Measurements from ENCODE around the gene NHSL1.

The NHSL1 gene

DNA sequence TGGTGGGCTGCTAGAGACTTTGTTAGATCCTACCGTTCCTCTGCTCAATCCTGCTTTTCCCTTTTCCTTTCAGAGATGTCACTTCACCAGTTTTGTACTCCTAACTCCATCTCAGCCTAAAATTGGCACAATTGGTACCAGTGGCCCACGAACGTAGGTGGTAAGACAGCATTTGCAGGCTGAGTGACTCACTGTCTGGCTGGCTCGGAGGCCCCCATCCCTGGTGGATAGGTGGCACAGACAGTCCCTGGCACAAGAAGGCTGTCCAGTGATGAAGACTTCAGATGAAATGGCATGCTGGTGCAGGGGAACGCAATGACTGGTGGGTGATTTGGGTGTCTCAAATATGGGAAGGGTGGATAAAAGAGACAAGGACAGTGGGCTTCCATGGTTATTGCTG is 84.2 kb downstream of the NHSL1 start:
- Mint-ChIP-seq H3K9me3 (no peaks in the 10 kb centered on the region), H3K27ac (no peak overlapping the region), H3K27me3 (no peaks in the 10 kb centered on the region), H3K4me3 (no peak overlapping the region), H3K4me1 (no peaks in the 10 kb centered on the region), H3K36me3 (peaks cover 47% of the 10 kb centered on the region)
- DNase-seq (ENCODE audit: low spot score in 2 of 2): no peak
- no peak for ATAC-seq (ENCODE audit: low read depth)

- Mint-ChIP-seq H3K36me3 (peaks cover 50% of the 10 kb centered on the region), H3K9me3 (no peaks in the 10 kb centered on the region), H3K27ac (no peak overlapping the region), H3K27me3 (no peaks in the 10 kb centered on the region), H3K4me3 (no peak overlapping the region), H3K4me1 (peaks cover 14% of the 10 kb centered on the region)
- ATAC-seq (ENCODE audit: low read depth): no peak
- DNase-seq (ENCODE audit: low spot score in 2 of 2): no peak
Measured at GRCh38 chr6:138410972-138411880, 88.1 kb downstream of the NHSL1 start.

- Mint-ChIP-seq H3K27me3 (no peaks in the 10 kb centered on the region), H3K4me3 (no peak overlapping the region), H3K27ac (no peak overlapping the region), H3K36me3 (peaks cover 48% of the 10 kb centered on the region), H3K4me1 (peaks cover 17% of the 10 kb centered on the region), H3K9me3 (no peaks in the 10 kb centered on the region)
- no peak for DNase-seq (ENCODE audit: low spot score in 2 of 2)
- ATAC-seq (ENCODE audit: low read depth): no peak
Measured at GRCh38 chr6:138410048-138410735, 89.1 kb downstream of the NHSL1 start.

GRCh38 chr6:138406443-138406842 is 92.9 kb downstream of the NHSL1 start:
- H3K27ac Mint-ChIP-seq: no peak overlapping the region
- H3K4me3 Mint-ChIP-seq: no peak overlapping the region
- H3K27me3 Mint-ChIP-seq: no peaks in the 10 kb centered on the region
- ATAC-seq (ENCODE audit: low read depth) (no peak), DNase-seq (ENCODE audit: low spot score in 2 of 2) (no peak)
- no peaks in the 10 kb centered on the region for H3K9me3 Mint-ChIP-seq
- peaks cover 35% of the 10 kb centered on the region for H3K36me3 Mint-ChIP-seq
- peaks cover 27% of the 10 kb centered on the region for H3K4me1 Mint-ChIP-seq

DNA sequence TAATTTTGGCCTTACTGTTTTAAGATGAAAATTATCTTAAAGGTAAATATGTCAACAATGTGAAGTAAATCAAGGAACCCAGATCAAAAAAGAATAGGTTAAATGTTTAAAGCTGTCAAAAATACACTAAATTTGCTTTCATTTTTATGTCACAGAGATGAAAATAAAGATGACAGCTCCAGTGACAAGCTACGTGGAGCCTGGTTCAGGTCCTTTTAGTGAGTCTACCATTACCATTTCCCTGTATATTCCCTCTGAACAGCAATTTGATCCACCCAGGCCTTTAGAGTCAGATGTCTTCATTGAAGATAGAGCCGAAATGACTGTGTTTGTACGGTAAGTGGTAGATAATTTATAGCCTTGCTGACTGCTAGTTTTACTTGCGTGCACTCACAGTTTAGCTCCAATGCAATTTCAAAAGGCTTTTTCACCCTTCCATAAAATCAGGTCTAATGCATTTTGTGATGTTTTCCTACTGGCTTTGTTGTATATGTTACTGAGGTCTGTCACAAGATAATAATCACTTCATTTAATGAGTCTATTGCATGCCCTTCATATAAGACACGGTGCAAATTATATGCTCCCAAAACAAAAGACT is 93.4 kb downstream of the NHSL1 start:
- ATAC-seq (ENCODE audit: low read depth) (no peak), DNase-seq (ENCODE audit: low spot score in 2 of 2) (no peak)
- Mint-ChIP-seq H3K36me3 (peaks cover 31% of the 10 kb centered on the region), H3K27me3 (no peaks in the 10 kb centered on the region), H3K27ac (no peak overlapping the region), H3K4me1 (peaks cover 27% of the 10 kb centered on the region), H3K9me3 (no peaks in the 10 kb centered on the region), H3K4me3 (peak overlapping the region; percentile 44)

GRCh38 chr6:138404666-138405337 is 94.5 kb downstream of the NHSL1 start:
- Mint-ChIP-seq H3K27me3 (no peaks in the 10 kb centered on the region), H3K9me3 (no peaks in the 10 kb centered on the region), H3K36me3 (peaks cover 24% of the 10 kb centered on the region), H3K27ac (peak overlapping the region; percentile 86), H3K4me1 (peaks cover 27% of the 10 kb centered on the region), H3K4me3 (peak overlapping the region; percentile 87)
- DNase-seq (ENCODE audit: low spot score in 2 of 2): peak in 1 of 2 donors; percentile 25
- peak; percentile 16 for ATAC-seq (ENCODE audit: low read depth)

DNA sequence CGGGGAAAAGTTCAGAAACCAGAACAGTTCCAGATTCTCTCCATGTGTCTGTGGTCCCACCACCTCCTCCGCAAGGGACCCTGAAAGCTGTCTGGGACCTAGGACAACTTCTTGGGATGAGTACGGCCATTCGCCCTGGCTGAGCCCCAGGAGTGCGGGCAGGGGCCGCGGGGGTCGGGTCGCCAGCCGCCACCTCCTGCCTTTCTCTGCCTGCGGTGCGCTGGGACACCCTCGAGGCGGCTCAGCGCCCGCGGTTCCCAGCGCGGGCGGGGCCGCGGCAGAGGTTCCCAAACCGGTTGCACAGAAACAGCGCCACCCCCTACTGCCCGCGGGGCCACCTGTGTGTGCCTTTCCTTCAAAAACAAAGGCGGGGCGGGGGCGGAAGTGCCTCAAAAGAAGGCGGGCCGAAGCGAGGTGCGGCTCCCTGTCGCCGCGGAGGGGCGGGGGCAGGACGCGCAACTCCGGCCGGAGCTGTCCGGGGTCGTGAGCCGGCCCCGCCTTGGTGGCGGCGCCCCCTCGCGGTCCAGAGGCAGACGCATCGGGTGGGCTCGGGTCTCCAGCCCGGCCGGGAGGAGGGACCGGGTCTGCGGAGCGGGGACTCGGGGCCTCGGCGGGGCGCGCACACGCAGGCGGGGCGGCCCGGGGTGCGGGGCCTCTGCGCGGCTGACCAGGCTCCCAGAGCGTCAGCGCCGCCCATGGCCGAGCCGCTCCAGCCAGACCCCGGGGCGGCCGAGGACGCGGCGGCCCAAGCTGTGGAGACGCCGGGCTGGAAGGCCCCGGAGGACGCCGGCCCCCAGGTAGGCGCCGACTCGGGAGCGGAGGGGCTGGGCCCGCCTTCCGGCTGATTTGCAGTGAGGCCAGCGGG is 95.3 kb downstream of the NHSL1 start, which contains the start of gene HEBP2:
TSS of gene HEBP2 (plus strand) at position 423 of the 865 bp plus-strand sequence. CDS start at position 696, 273 bp downstream.
- H3K36me3 Mint-ChIP-seq: peaks cover 18% of the 10 kb centered on the region

DNA sequence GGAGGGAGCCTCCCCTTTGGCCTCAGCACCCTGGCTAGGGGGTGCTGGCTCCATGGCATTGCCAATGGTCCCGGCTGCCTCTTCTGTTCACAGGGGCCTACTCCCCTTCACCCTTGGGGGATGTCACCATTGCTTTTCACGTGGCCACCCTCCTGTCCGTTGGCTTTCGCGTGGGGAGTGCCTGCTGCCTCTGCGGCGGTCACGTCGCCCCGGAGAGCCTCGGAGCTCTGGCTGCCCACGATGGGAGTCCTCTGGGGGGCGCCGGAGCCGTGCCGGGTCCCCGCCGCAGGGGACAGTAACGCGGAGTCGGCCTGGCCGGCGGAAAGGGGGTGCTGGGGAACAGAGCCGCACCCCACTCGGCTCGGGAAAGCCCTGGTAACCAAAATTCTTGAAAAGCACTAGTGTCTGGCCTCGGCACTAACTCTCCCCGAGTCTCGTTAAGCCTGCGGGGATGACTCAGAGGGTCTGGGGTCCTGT is 95.9 kb downstream of the NHSL1 start:
- H3K4me1 Mint-ChIP-seq: peaks cover 20% of the 10 kb centered on the region
- no peaks in the 10 kb centered on the region for H3K9me3 Mint-ChIP-seq
- H3K4me3 Mint-ChIP-seq: peak overlapping the region; percentile 82
- peak in 1 of 2 donors; percentile 45 for DNase-seq (ENCODE audit: low spot score in 2 of 2)
- peak; percentile 12 for ATAC-seq (ENCODE audit: low read depth)
- H3K36me3 Mint-ChIP-seq: peaks cover 13% of the 10 kb centered on the region
- H3K27ac Mint-ChIP-seq: peak overlapping the region; percentile 53
- H3K27me3 Mint-ChIP-seq: no peaks in the 10 kb centered on the region

More for the DNA sequence above, 95.3 kb downstream of the NHSL1 start, which contains the start of gene HEBP2:
- peak; percentile 85 to 88 for DNase-seq (ENCODE audit: low spot score in 2 of 2)
- peak within 1 kb of the TSS; percentile 86 for H3K27ac Mint-ChIP-seq
- peak; percentile 92 for ATAC-seq (ENCODE audit: low read depth)
- H3K4me3 Mint-ChIP-seq: peak within 1 kb of the TSS; percentile 87
- no peaks in the 10 kb centered on the region for H3K27me3 Mint-ChIP-seq
- peaks cover 24% of the 10 kb centered on the region for H3K4me1 Mint-ChIP-seq
- no peaks in the 10 kb centered on the region for H3K9me3 Mint-ChIP-seq

DNA sequence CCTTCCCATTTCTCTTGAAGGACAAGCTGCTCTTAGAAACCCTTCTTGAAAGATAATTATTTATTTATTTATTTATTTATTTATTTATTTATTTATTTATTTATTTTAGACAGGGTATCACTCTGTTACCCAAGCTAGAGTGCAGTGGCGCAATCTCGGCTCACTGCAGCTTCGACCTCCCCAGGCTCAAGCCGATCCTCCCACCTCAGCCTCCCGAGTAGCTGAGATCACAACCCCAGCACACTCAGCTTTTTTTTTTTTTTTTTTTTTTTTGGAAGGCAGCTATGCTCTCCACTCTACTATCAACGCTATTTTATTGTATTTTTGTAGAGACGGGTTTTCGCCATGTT is 96.5 kb downstream of the NHSL1 start:
- ATAC-seq (ENCODE audit: low read depth) (no peak), DNase-seq (ENCODE audit: low spot score in 2 of 2) (no peak)
- peak overlapping the region; percentile 53 for H3K27ac Mint-ChIP-seq
- peaks cover 10% of the 10 kb centered on the region for H3K36me3 Mint-ChIP-seq
- no peaks in the 10 kb centered on the region for H3K27me3 Mint-ChIP-seq
- H3K4me3 Mint-ChIP-seq: peak overlapping the region; percentile 82
- H3K9me3 Mint-ChIP-seq: no peaks in the 10 kb centered on the region
- H3K4me1 Mint-ChIP-seq: peaks cover 17% of the 10 kb centered on the region

DNA sequence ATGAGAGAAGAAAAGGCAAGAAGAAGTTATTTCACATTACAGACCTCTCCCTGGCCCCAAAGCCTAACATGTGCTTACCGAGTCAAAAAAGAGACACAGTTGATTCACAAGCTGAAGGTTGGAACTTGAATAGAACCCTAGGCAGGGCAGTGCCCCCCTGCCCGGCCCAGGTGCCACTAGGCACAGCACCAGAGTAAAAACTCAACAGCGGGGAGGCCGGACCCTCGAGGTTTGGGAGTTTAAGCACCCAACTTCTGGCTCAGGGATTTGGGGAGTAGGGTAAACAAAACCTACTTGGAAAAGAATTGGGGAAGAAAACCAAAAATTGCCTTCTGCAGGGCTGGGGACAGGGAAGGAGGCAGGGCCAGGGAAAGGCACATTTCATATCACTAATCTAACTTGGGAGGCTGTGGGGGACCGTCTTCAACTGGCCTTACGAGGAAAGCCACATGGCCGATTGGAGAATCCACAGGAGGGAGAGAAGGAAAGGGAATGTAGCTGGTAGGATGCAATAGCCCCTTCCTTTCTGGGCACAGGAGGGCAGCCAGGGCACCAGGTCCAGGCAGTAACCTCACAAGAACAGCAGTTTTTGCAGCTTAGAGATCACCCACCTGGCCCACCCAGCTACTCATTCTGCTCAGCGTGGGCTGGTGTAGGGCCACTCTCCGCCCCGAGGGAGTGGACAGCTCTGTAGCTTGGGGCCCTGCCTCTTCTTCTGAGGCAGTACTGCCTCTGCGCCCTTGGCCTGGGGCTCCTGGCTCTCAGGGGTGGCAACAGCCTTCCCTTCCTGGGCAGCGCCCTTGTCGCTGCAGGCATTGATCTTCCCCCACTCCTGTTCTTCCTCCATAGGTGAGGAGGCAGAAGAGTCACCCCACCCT is 97.1 kb downstream of the NHSL1 start:
- DNase-seq (ENCODE audit: low spot score in 2 of 2) (no peak), ATAC-seq (ENCODE audit: low read depth) (no peak)
- Mint-ChIP-seq H3K27ac (no peak overlapping the region), H3K27me3 (no peaks in the 10 kb centered on the region), H3K36me3 (peaks cover 7% of the 10 kb centered on the region), H3K4me1 (peaks cover 14% of the 10 kb centered on the region), H3K4me3 (peak overlapping the region; percentile 0), H3K9me3 (no peaks in the 10 kb centered on the region)

- ATAC-seq (ENCODE audit: low read depth) (no peak), DNase-seq (ENCODE audit: low spot score in 2 of 2) (no peak)
- H3K27me3 Mint-ChIP-seq: peaks cover 2% of the 10 kb centered on the region
- peaks cover 10% of the 10 kb centered on the region for H3K4me1 Mint-ChIP-seq
- no peaks in the 10 kb centered on the region for H3K36me3 Mint-ChIP-seq
- H3K9me3 Mint-ChIP-seq: no peaks in the 10 kb centered on the region
- no peak overlapping the region for H3K27ac Mint-ChIP-seq
- H3K4me3 Mint-ChIP-seq: no peak overlapping the region
Measured at GRCh38 chr6:138400326-138400725, 99.0 kb downstream of the NHSL1 start.

All from memory B cell (primary cell).